IPS-NIHi7 (cell line): ENCODE results near the gene NPTXR.
A peak's percentile ranks its signal among the peaks of the same experiment; 100 is the strongest.
"Not testable (repeated sequence)": the region's sequence is repeated elsewhere in the genome, so short reads cannot be mapped to it uniquely, and the experiment has no call there.

Experiments
- DNase-seq: peaks from one replicate; pipeline ENCODE4 v3.0.0; 2012; ENCODE audit warnings: mixed read lengths; ENCODE audit errors: extremely low spot score

NPTXR gene

GRCh38 chr22:38868886-38869381, 25.1 kb upstream of the NPTXR start:
- DNase-seq, result peak; percentile 83

GRCh38 chr22:38868286-38868721, 24.5 kb upstream of the NPTXR start:
- no peak for DNase-seq

- no peak for DNase-seq
Observed at GRCh38 chr22:38867471-38868285, 23.9 kb upstream of the NPTXR start.

- no peak for DNase-seq
Observed at GRCh38 chr22:38867124-38867455, 23.3 kb upstream of the NPTXR start.

GRCh38 chr22:38866399-38867123, 22.7 kb upstream of the NPTXR start:
- peak; percentile 82 for DNase-seq

GRCh38 chr22:38866024-38866398, 22.2 kb upstream of the NPTXR start:
- DNase-seq, result no peak

GRCh38 chr22:38865201-38866023, 21.6 kb upstream of the NPTXR start:
- DNase-seq, result no peak

- no peak for DNase-seq
Observed at GRCh38 chr22:38864361-38865191, 20.7 kb upstream of the NPTXR start.

- DNase-seq, result no peak
Observed at GRCh38 chr22:38863531-38864131, 19.8 kb upstream of the NPTXR start.

- DNase-seq, result no peak
Observed at GRCh38 chr22:38862375-38863329, 18.8 kb upstream of the NPTXR start.

- no peak for DNase-seq
Observed at GRCh38 chr22:38861927-38862326, 18.1 kb upstream of the NPTXR start.

- DNase-seq, result no peak
Observed at GRCh38 chr22:38861170-38861876, 17.5 kb upstream of the NPTXR start.

- no peak for DNase-seq
Observed at GRCh38 chr22:38860283-38861169, 16.7 kb upstream of the NPTXR start.

GRCh38 chr22:38859581-38860282, 15.9 kb upstream of the NPTXR start:
- no peak for DNase-seq

- no peak for DNase-seq
Observed at GRCh38 chr22:38858492-38858891, 14.7 kb upstream of the NPTXR start.

- DNase-seq, result not testable (repeated sequence)
Observed at GRCh38 chr22:38854476-38854875, 10.6 kb upstream of the NPTXR start.

GRCh38 chr22:38853883-38854282, 10.1 kb upstream of the NPTXR start:
- DNase-seq, result not testable (repeated sequence)
